ENCODE results near the gene MOXD1.
"Not testable (repeated sequence)": the region's sequence is repeated elsewhere in the genome, so short reads cannot be mapped to it uniquely, and the experiment has no call there.

The MOXD1 gene

DNA sequence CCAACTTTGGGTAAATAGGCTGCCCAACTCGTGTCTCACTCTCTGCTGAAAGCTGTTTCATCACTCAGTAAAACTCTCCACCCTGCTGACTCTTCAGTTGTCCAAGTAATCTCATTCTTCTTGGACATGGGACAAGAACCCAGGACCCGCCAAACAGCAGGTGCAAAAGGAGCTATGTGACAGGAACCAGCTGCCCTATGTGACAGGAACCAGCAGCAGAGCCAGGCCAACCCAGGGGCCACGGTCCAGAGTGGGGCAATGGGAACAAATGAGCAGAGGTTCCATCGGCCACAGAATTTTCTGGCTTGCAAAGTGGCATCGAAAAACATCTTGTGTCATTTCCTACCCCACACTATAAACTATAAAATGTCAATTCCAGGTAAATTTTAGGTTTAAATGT, 56.5 kb downstream of the MOXD1 start:
- H3K36me3 Mint-ChIP-seq (ENCODE audit: low read depth): no peaks in the 10 kb centered on the region
- no peak overlapping the region for H3K27ac Mint-ChIP-seq
- H3K9me3 Mint-ChIP-seq: no peaks in the 10 kb centered on the region
- H3K4me1 Mint-ChIP-seq (ENCODE audit: low read depth): no peaks in the 10 kb centered on the region
- peaks cover 8% of the 10 kb centered on the region for H3K27me3 Mint-ChIP-seq
- H3K4me3 Mint-ChIP-seq: no peak overlapping the region

DNA sequence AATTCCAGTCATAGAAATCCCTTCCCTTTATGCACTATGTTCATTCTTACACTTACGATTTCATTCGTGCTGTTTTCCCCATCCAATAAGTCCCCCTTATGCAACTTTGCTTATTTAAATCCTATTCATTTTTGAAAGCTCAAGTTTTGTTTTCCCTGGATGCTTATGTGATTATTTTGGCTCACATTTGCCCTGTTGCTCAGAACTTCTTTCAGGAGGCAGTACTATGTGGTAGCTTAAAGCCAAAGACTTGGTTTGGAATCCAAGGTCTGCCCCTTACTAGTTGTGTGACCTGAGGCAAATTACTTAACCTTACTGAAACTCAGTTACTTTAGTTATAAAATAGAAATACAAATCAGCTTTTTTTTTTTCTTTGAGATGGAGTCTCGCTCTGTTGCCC, 59.6 kb downstream of the MOXD1 start:
- H3K4me1 Mint-ChIP-seq (ENCODE audit: low read depth): no peaks in the 10 kb centered on the region
- no peaks in the 10 kb centered on the region for H3K36me3 Mint-ChIP-seq (ENCODE audit: low read depth)
- no peak overlapping the region for H3K4me3 Mint-ChIP-seq
- H3K27me3 Mint-ChIP-seq: peaks cover 13% of the 10 kb centered on the region
- no peaks in the 10 kb centered on the region for H3K9me3 Mint-ChIP-seq
- no peak overlapping the region for H3K27ac Mint-ChIP-seq

GRCh38 chr6:132334521-132334885, 66.8 kb downstream of the MOXD1 start:
- Mint-ChIP-seq H3K27me3 (peaks cover 16% of the 10 kb centered on the region), H3K9me3 (no peaks in the 10 kb centered on the region), H3K36me3 (ENCODE audit: low read depth) (no peaks in the 10 kb centered on the region), H3K4me1 (ENCODE audit: low read depth) (no peaks in the 10 kb centered on the region), H3K27ac (no peak overlapping the region), H3K4me3 (no peak overlapping the region)

GRCh38 chr6:132333639-132334520, 67.4 kb downstream of the MOXD1 start:
- no peaks in the 10 kb centered on the region for H3K9me3 Mint-ChIP-seq
- no peak overlapping the region for H3K27ac Mint-ChIP-seq
- no peak overlapping the region for H3K4me3 Mint-ChIP-seq
- no peaks in the 10 kb centered on the region for H3K36me3 Mint-ChIP-seq (ENCODE audit: low read depth)
- H3K27me3 Mint-ChIP-seq: peaks cover 14% of the 10 kb centered on the region
- no peaks in the 10 kb centered on the region for H3K4me1 Mint-ChIP-seq (ENCODE audit: low read depth)

GRCh38 chr6:132330759-132331158, 70.5 kb downstream of the MOXD1 start:
- no peak overlapping the region for H3K27ac Mint-ChIP-seq
- peaks cover 8% of the 10 kb centered on the region for H3K27me3 Mint-ChIP-seq
- H3K9me3 Mint-ChIP-seq: no peaks in the 10 kb centered on the region
- no peaks in the 10 kb centered on the region for H3K4me1 Mint-ChIP-seq (ENCODE audit: low read depth)
- no peak overlapping the region for H3K4me3 Mint-ChIP-seq
- no peaks in the 10 kb centered on the region for H3K36me3 Mint-ChIP-seq (ENCODE audit: low read depth)

- Mint-ChIP-seq H3K4me3 (no peak overlapping the region), H3K4me1 (ENCODE audit: low read depth) (peaks cover 5% of the 10 kb centered on the region), H3K27ac (no peak overlapping the region), H3K36me3 (ENCODE audit: low read depth) (no peaks in the 10 kb centered on the region), H3K27me3 (peaks cover 31% of the 10 kb centered on the region), H3K9me3 (no peaks in the 10 kb centered on the region)
Observed at GRCh38 chr6:132322398-132322797, 78.9 kb downstream of the MOXD1 start.

DNA sequence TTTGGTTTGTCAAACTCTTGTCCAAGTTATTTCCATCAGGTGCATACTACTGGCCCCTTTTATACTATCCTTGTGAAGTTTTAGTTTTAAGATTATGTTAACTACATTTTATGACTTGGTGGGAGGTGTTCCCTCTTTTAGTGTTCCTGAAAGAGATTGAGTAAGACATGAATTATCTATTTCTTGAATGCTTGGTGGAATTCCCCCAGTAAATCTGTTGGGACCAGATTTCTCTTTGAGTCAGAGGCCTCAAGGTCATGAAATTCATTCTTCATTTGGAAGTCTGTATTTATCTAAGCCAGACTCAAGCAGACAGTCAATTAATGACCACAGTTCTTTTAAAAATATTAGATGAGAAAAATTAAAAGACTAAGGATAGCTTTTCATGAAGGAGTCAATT, 81.3 kb downstream of the MOXD1 start:
- Mint-ChIP-seq H3K27me3 (peaks cover 22% of the 10 kb centered on the region), H3K36me3 (ENCODE audit: low read depth) (no peaks in the 10 kb centered on the region), H3K9me3 (peaks cover 15% of the 10 kb centered on the region), H3K27ac (no peak overlapping the region), H3K4me1 (ENCODE audit: low read depth) (peaks cover 5% of the 10 kb centered on the region), H3K4me3 (no peak overlapping the region)

GRCh38 chr6:132316970-132317369, 84.3 kb downstream of the MOXD1 start:
- no peak overlapping the region for H3K27ac Mint-ChIP-seq
- peaks cover 11% of the 10 kb centered on the region for H3K27me3 Mint-ChIP-seq
- H3K4me1 Mint-ChIP-seq (ENCODE audit: low read depth): peaks cover under 1% of the 10 kb centered on the region

GRCh38 chr6:132314432-132314831, 86.8 kb downstream of the MOXD1 start:
- Mint-ChIP-seq H3K9me3 (peaks cover 25% of the 10 kb centered on the region), H3K27me3 (peaks cover 9% of the 10 kb centered on the region), H3K4me1 (ENCODE audit: low read depth) (peaks cover 3% of the 10 kb centered on the region), H3K36me3 (ENCODE audit: low read depth) (no peaks in the 10 kb centered on the region), H3K27ac (no peak overlapping the region), H3K4me3 (no peak overlapping the region)

More at GRCh38 chr6:132316970-132317369, 84.3 kb downstream of the MOXD1 start:
- H3K36me3 Mint-ChIP-seq (ENCODE audit: low read depth): no peaks in the 10 kb centered on the region
- peaks cover 16% of the 10 kb centered on the region for H3K9me3 Mint-ChIP-seq
- no peak overlapping the region for H3K4me3 Mint-ChIP-seq

DNA sequence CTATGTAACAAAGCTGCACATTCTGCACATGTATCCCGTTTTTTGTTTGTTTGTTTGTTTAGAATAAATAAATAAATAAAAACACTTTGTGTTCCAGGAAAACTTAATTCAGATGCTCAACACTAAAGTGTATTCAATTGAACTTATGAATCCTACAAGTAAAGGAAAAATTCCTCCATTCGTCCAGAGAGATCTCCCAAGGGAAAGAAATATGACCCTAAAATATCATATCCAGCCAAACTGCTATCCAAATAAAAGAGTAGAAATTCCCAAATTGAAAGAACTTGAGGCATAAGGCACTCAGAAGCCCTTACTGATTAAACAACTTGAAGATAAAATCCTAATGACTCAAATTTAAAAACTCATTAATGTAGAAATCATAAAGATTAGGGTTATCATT, 90.4 kb downstream of the MOXD1 start:
- Mint-ChIP-seq H3K9me3 (peaks cover 21% of the 10 kb centered on the region), H3K27ac (no peak overlapping the region), H3K36me3 (ENCODE audit: low read depth) (no peaks in the 10 kb centered on the region), H3K4me1 (ENCODE audit: low read depth) (peaks cover 3% of the 10 kb centered on the region), H3K27me3 (peaks cover 22% of the 10 kb centered on the region), H3K4me3 (no peak overlapping the region)

GRCh38 chr6:132310151-132310550, 91.1 kb downstream of the MOXD1 start:
- H3K9me3 Mint-ChIP-seq: peaks cover 17% of the 10 kb centered on the region
- not testable (repeated sequence) for H3K4me3 Mint-ChIP-seq; H3K27ac Mint-ChIP-seq; H3K36me3 Mint-ChIP-seq (ENCODE audit: low read depth); H3K4me1 Mint-ChIP-seq (ENCODE audit: low read depth)
- H3K27me3 Mint-ChIP-seq: peaks cover 22% of the 10 kb centered on the region

DNA sequence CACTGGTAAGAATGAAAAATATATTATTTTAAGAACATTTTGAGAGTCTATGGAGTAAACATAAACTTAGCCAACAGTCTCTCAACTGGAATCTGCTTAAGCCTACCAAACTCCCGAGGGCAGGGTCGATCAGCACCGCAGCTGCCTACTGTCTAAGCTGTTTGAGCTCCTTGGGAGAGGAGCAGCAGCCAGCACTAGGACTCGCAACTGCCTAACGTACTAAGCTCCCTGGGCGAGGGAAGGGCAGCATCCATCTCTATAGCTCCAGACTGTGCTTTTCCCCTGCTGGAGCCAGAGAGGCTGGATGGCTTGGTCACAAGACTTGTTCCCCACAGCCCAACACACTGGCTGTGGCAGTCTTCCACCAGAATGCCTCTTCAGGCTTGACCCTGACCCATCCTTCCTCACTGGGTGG, 96.4 kb downstream of the MOXD1 start:
- Mint-ChIP-seq H3K27me3 (peaks cover 20% of the 10 kb centered on the region), H3K9me3 (peaks cover 11% of the 10 kb centered on the region), H3K27ac (no peak overlapping the region), H3K36me3 (ENCODE audit: low read depth) (no peaks in the 10 kb centered on the region), H3K4me3 (no peak overlapping the region), H3K4me1 (ENCODE audit: low read depth) (no peaks in the 10 kb centered on the region)

GRCh38 chr6:132300323-132300949, 100.8 kb downstream of the MOXD1 start:
- no peaks in the 10 kb centered on the region for H3K36me3 Mint-ChIP-seq (ENCODE audit: low read depth)
- no peak overlapping the region for H3K27ac Mint-ChIP-seq
- no peaks in the 10 kb centered on the region for H3K4me1 Mint-ChIP-seq (ENCODE audit: low read depth)
- H3K9me3 Mint-ChIP-seq: no peaks in the 10 kb centered on the region
- H3K27me3 Mint-ChIP-seq: peaks cover 11% of the 10 kb centered on the region
- H3K4me3 Mint-ChIP-seq: no peak overlapping the region

GRCh38 chr6:132298344-132298949, 102.8 kb downstream of the MOXD1 start:
- Mint-ChIP-seq H3K4me3 (no peak overlapping the region), H3K27ac (no peak overlapping the region), H3K27me3 (peaks cover 20% of the 10 kb centered on the region), H3K36me3 (ENCODE audit: low read depth) (no peaks in the 10 kb centered on the region), H3K4me1 (ENCODE audit: low read depth) (no peaks in the 10 kb centered on the region), H3K9me3 (no peaks in the 10 kb centered on the region)

- H3K27ac Mint-ChIP-seq: no peak overlapping the region
Observed at GRCh38 chr6:132289756-132290155, 111.5 kb downstream of the MOXD1 start.

More at GRCh38 chr6:132289756-132290155, 111.5 kb downstream of the MOXD1 start:
- Mint-ChIP-seq H3K9me3 (no peaks in the 10 kb centered on the region), H3K36me3 (ENCODE audit: low read depth) (no peaks in the 10 kb centered on the region), H3K4me1 (ENCODE audit: low read depth) (peaks cover 3% of the 10 kb centered on the region), H3K4me3 (no peak overlapping the region), H3K27me3 (peaks cover 14% of the 10 kb centered on the region)

Data from stimulated activated naive CD8-positive, alpha-beta T cell treated with anti-CD3 and anti-CD28 coated beads, Interleukin-15, Interleukin-2, amounts not matched to agents 100 ng/mL and 50 ng/mL, for 24 hours (primary cell).